H1 (cell line): ENCODE measurements around the gene CSNK2B. TPM values are rescaled to one million over a fixed set of nuclear protein-coding genes. Genes with fewer than 3 reads are reported as not detected.

Experiments used
- CTCF ChIA-PET: fragments of 300-600 bp; sonication (Branson Sonifier 250); formaldehyde crosslinking; loops from one replicate; lab custom pipeline; 2021; ENCODE audit not compliant: partially characterized antibody; lab: Charles Lee
- POLR2A ChIA-PET: fragments of 300-600 bp; sonication (Branson Sonifier 250); formaldehyde crosslinking; loops from one replicate; lab custom pipeline; 2021; ENCODE audit warnings: inconsistent platforms; ENCODE audit not compliant: partially characterized antibody; lab: Charles Lee
- DNase-seq, 2 experiments: peaks; one replicate each; pipeline versions ENCODE4 v3.0.0 to v3.0.0-alpha.2; 2010 to 2022; ENCODE audit warnings: low spot score in 2 of 2, low read depth in 1 of 2, mixed read lengths in 1 of 2
- FAIRE-seq: peaks from 2 replicates; lab custom pipeline; 2011; peaks lifted over from hg19 to GRCh38; lab: Jason Lieb, UNC
- H2AFZ ChIP-seq: 2 replicates; pipeline ENCODE4 v1.8.1; 2012; ENCODE audit warnings: low read length, inconsistent platforms
- H2AK5ac ChIP-seq: 2 replicates; pipeline ENCODE4 v1.6.1; 2013; ENCODE audit warnings: low read depth, low read length
- H2BK120ac ChIP-seq: replicated peaks from 2 replicates; pipeline ENCODE3; 2013; ENCODE audit warnings: low read depth, low read length, inconsistent platforms
- H2BK12ac ChIP-seq: 2 replicates; pipeline ENCODE4 v1.6.1; 2013; ENCODE audit warnings: low read depth, low read length
- H2BK15ac ChIP-seq: 2 replicates; pipeline ENCODE4 v1.6.1; 2013; ENCODE audit warnings: low read length
- H2BK20ac ChIP-seq: 2 replicates; pipeline ENCODE4 v1.6.1; 2013; ENCODE audit warnings: low read length
- H2BK5ac ChIP-seq: 2 replicates; pipeline ENCODE4 v1.6.1; 2013; ENCODE audit warnings: low read depth, low read length
- H3K14ac ChIP-seq: 2 replicates; pipeline ENCODE4 v1.6.1; 2013; ENCODE audit warnings: inconsistent platforms; ENCODE audit not compliant: insufficient read length
- H3K18ac ChIP-seq: 2 replicates; pipeline ENCODE4 v1.6.1; 2013; ENCODE audit warnings: low read length; ENCODE audit errors: extremely low read depth
- H3K23ac ChIP-seq: 2 replicates; pipeline ENCODE4 v1.6.1; 2013; ENCODE audit warnings: inconsistent platforms; ENCODE audit not compliant: insufficient read length
- H3K23me2 ChIP-seq: 2 replicates; pipeline ENCODE4 v1.6.1; 2013; ENCODE audit warnings: low read depth, low read length
- H3K27ac ChIP-seq: 2 replicates; pipeline ENCODE4 v1.6.1; 2011; ENCODE audit warnings: low read depth, low read length, inconsistent platforms
- H3K27me3 ChIP-seq, 4 experiments: replicated peaks in 1 of 4; 1 replicate in 1 of 4; 2 replicates in 3 of 4; pipeline versions ENCODE4 v1.6.1 to v1.8.1; 2011 to 2013; ENCODE audit warnings: low read length in 3 of 4, mild to moderate bottlenecking in 3 of 4, inconsistent platforms in 2 of 4, mixed read lengths in 2 of 4, moderate library complexity in 1 of 4; ENCODE audit not compliant: control insufficient read depth in 3 of 4, insufficient read depth in 3 of 4; ENCODE audit errors: extremely low read depth in 1 of 4
- H3K36me3 ChIP-seq, 4 experiments: 2 replicates each; pipeline versions ENCODE4 v1.6.1 to v1.8.1; 2011 to 2013; ENCODE audit warnings: mild to moderate bottlenecking in 4 of 4, low read length in 3 of 4, moderate library complexity in 2 of 4, control low read depth in 1 of 4, inconsistent platforms in 1 of 4; ENCODE audit not compliant: insufficient read depth in 4 of 4, control insufficient read depth in 2 of 4
- H3K4ac ChIP-seq: replicated peaks from 2 replicates; pipeline ENCODE3; 2013; ENCODE audit warnings: low read length, low read depth, mixed read lengths, inconsistent platforms; ENCODE audit not compliant: insufficient read length
- H3K4me1 ChIP-seq, 4 experiments: replicated peaks in 1 of 4; 1 replicate in 1 of 4; 2 replicates in 3 of 4; pipeline versions ENCODE4 v1.6.1 to v1.8.1; 2011 to 2013; ENCODE audit warnings: low read length in 3 of 4, inconsistent platforms in 2 of 4, mixed read lengths in 1 of 4; ENCODE audit not compliant: insufficient read depth in 4 of 4, control insufficient read depth in 3 of 4
- H3K4me2 ChIP-seq, 2 experiments: 2 replicates each; pipeline versions ENCODE4 v1.6.1 to v1.8.1; 2011 to 2013; ENCODE audit warnings: low read depth in 2 of 2, low read length in 2 of 2, control low read depth in 1 of 2, inconsistent platforms in 1 of 2, mild to moderate bottlenecking in 1 of 2; ENCODE audit not compliant: insufficient read depth in 1 of 2
- H3K4me3 ChIP-seq, 4 experiments: fragments of 200-600, 300-600 bp in 1 of 4; sonication (generic), shearing (Covaris generic), sonication (Bioruptor Twin) in 1 of 4; 2 replicates each; pipeline versions ENCODE4 v1.5.1 to v1.8.1; 2011 to 2016; ENCODE audit warnings: low read length in 4 of 4, low read depth in 3 of 4, control low read depth in 2 of 4, inconsistent platforms in 2 of 4, mild to moderate bottlenecking in 2 of 4, mixed read lengths in 1 of 4, moderate library complexity in 1 of 4; ENCODE audit not compliant: insufficient read depth in 2 of 4; ENCODE audit errors: extremely low read depth in 1 of 4
- H3K56ac ChIP-seq: replicated peaks from 2 replicates; pipeline ENCODE3; 2013; ENCODE audit warnings: low read depth, mild to moderate bottlenecking, mixed read lengths, low read length, inconsistent platforms; ENCODE audit not compliant: insufficient read length
- H3K79me1 ChIP-seq: 2 replicates; pipeline ENCODE4 v1.6.1; 2013; ENCODE audit warnings: low read depth, low read length, control low read depth
- H3K79me2 ChIP-seq, 2 experiments: 2 replicates each; pipeline versions ENCODE4 v1.6.1 to v1.8.1; 2012 to 2013; ENCODE audit warnings: low read length in 2 of 2, mild to moderate bottlenecking in 2 of 2, inconsistent platforms in 1 of 2; ENCODE audit not compliant: insufficient read depth in 2 of 2, control insufficient read depth in 1 of 2
- H3K9ac ChIP-seq, 4 experiments: replicated peaks in 1 of 4; 1 replicate in 1 of 4; 2 replicates in 3 of 4; pipeline versions ENCODE4 v1.6.1 to v1.8.1; 2011 to 2013; ENCODE audit warnings: low read depth in 3 of 4, low read length in 3 of 4, control low read depth in 2 of 4, mild to moderate bottlenecking in 2 of 4, moderate library complexity in 2 of 4, inconsistent platforms in 1 of 4; ENCODE audit errors: extremely low read depth in 1 of 4
- H3K9me3 ChIP-seq, 2 experiments: 2 replicates each; pipeline versions ENCODE4 v1.6.1 to v1.8.1; 2012 to 2013; ENCODE audit warnings: mild to moderate bottlenecking in 2 of 2, moderate library complexity in 2 of 2, control low read depth in 1 of 2, inconsistent platforms in 1 of 2, low read depth in 1 of 2, low read length in 1 of 2, mixed read lengths in 1 of 2; ENCODE audit not compliant: insufficient read depth in 2 of 2
- H4K20me1 ChIP-seq, 2 experiments: replicated peaks in 1 of 2; 2 replicates each; pipeline versions ENCODE3 to v1.8.1; 2011 to 2013; ENCODE audit warnings: inconsistent platforms in 2 of 2, low read length in 2 of 2, mild to moderate bottlenecking in 1 of 2; ENCODE audit not compliant: insufficient read depth in 2 of 2, control insufficient read depth in 1 of 2
- H4K5ac ChIP-seq: 2 replicates; pipeline ENCODE4 v1.6.1; 2013; ENCODE audit warnings: low read length, low read depth, mixed read lengths, inconsistent platforms; ENCODE audit not compliant: insufficient read length
- H4K8ac ChIP-seq: 2 replicates; pipeline ENCODE4 v1.8.0; 2013; ENCODE audit warnings: mild to moderate bottlenecking, moderate library complexity, low read length, inconsistent platforms; ENCODE audit not compliant: insufficient read depth; ENCODE audit errors: extremely low read depth
- H4K91ac ChIP-seq: replicated peaks from 2 replicates; pipeline ENCODE3; 2013; ENCODE audit warnings: low read length, mixed read lengths, inconsistent platforms; ENCODE audit not compliant: insufficient read length
- WGBS, 2 experiments: shearing (Covaris generic) in 1 of 2; methylation state at CpG; one replicate each; pipeline versions ENCODE4 v1.1.6 to v1.1.7; 2013 to 2015; ENCODE audit warnings: low lambda C conversion rate in 2 of 2, mixed read lengths in 2 of 2, inconsistent platforms in 1 of 2, low coverage in 1 of 2, missing lambda C conversion rate in 1 of 2; ENCODE audit not compliant: insufficient replicate concordance in 2 of 2, insufficient coverage in 1 of 2, insufficient read length in 1 of 2; ENCODE audit errors: extremely low coverage in 1 of 2, missing lambda C conversion rate in 1 of 2; 5-methylcytosine and 5-hydroxymethylcytosine counted together
- polyA plus RNA-seq, 7 experiments: library from polyadenylated mRNA; depleted of rRNA in 3 of 7; stranded (reverse) in 5 of 7; unstranded in 2 of 7; fragments of >200 nt in 5 of 7; fragments of 200-250 nt in 2 of 7; gene quantifications; 1 replicate in 5 of 7; 2 replicates in 1 of 7; 4 replicates in 1 of 7; pipeline versions ENCODE4 v1.2.1 to v1.2.3, GENCODE V29; 2011 to 2013; ENCODE audit warnings: missing spikeins in 2 of 7, mixed read lengths in 2 of 7
- total RNA-seq: library from RNA; stranded (reverse); fragmentation: NEBNext Ultra II Directional; extraction: Animal tissue kit (Norgen Biotek cat#: 25700); gene quantifications from 2 replicates; pipeline ENCODE4 v1.2.1, GENCODE V29; 2021

CSNK2B gene
- total and polyA plus RNA-seq, 2 of the 8 experiments (the other 6 are each of a cell fraction or from before 2014, with no cell fraction given) = 169 to 208 TPM

GRCh38 chr6:31713465-31713864, 47.6 kb downstream of the CSNK2B start:
- Histone ChIP-seq H2AK5ac (no peak overlapping the region), H2BK15ac (no peak overlapping the region), H3K23me2 (peaks cover 3% of the 10 kb centered on the region; the same call in 1 of the 2 replicates), H3K4me1 (peaks cover 11 to 24% (median 22%) of the 10 kb centered on the region in 4 experiments), H4K8ac (no peak overlapping the region), H3K79me2 (no peaks in the 10 kb centered on the region), H3K27ac (0 out of 2 replicates have a peak overlapping the region, but pooled peaks have one; percentile 0), H3K27me3 (no peaks in the 10 kb centered on the region; a peak in 1 of 7 replicates), H2BK120ac (no peak overlapping the region), H3K56ac (no peak overlapping the region), H3K23ac (no peak overlapping the region), H3K79me1 (no peaks in the 10 kb centered on the region), H3K14ac (no peak overlapping the region), H3K9me3 (no peaks in the 10 kb centered on the region), H3K4me3 (peak overlapping the region in 1 of 4 experiments; percentile 15; a peak in 1 of 8 replicates), H4K20me1 (no peaks in the 10 kb centered on the region), H3K9ac (no peak overlapping the region), H2BK12ac (peak overlapping the region; percentile 86; the same call in 1 of the 2 replicates), H3K4me2 (peak overlapping the region in 1 of 2 experiments; percentile 52; a peak in 2 of 4 replicates), H4K5ac (no peak overlapping the region), H4K91ac (no peak overlapping the region), H3K18ac (peak overlapping the region; percentile 62; the same call in 1 of the 2 replicates), H3K36me3 (no peaks in the 10 kb centered on the region), H2BK20ac (no peak overlapping the region), H2AFZ (peak overlapping the region; percentile 67; the same call in 1 of the 2 replicates), H3K4ac (no peak overlapping the region), H2BK5ac (peak overlapping the region; percentile 55)
- DNase-seq (no peak), FAIRE-seq (no peak)
- WGBS, 2 experiments = 81% methylated on average over 3 of the region's 4 CpGs; no CpG with 5 or more reads in 1 of the 2 experiments
- ChIA-PET CTCF (interaction anchor here (1.0 to 5.7 kb wide), 9 partner anchors 11 to 94 kb away, joined by 3 to 39 read pairs (median 6); partner anchors contain the start of genes DDAH2 and MPIG6B), POLR2A (interaction anchor here (0.5 to 4.7 kb wide), 14 partner anchors 10 to 114 kb away, joined by 3 to 36 read pairs (median 6); partner anchors contain the start of genes ABHD16A, CSNK2B, DDAH2 and GPANK1)
